ENCODE data around the gene GMCL1. TPM values are rescaled to one million over a fixed set of nuclear protein-coding genes. Genes with fewer than 3 reads are reported as not detected.

The GMCL1 gene
- total and polyA plus RNA-seq, 2 of the 13 experiments (the other 11 are each of a cell fraction or from before 2014, with no cell fraction given): 18.7 to 24.0 TPM

- TF ChIP-seq IRF1 (CRISPR knock-in tag; IDR thresholded peaks at IDR 0.05; ENCODE audit: low read depth): peak; percentile 91
- no peak for TF ChIP-seq ZNF550 (CRISPR knock-in tag; IDR thresholded peaks at IDR 0.05; ENCODE audit: borderline replicate concordance)
- TF ChIP-seq ZNF660 (CRISPR knock-in tag; IDR thresholded peaks at IDR 0.05; ENCODE audit: borderline replicate concordance, low read depth): peak; percentile 33; the same call in 1 of the 2 replicates
- TF ChIP-seq, protein P1, sequence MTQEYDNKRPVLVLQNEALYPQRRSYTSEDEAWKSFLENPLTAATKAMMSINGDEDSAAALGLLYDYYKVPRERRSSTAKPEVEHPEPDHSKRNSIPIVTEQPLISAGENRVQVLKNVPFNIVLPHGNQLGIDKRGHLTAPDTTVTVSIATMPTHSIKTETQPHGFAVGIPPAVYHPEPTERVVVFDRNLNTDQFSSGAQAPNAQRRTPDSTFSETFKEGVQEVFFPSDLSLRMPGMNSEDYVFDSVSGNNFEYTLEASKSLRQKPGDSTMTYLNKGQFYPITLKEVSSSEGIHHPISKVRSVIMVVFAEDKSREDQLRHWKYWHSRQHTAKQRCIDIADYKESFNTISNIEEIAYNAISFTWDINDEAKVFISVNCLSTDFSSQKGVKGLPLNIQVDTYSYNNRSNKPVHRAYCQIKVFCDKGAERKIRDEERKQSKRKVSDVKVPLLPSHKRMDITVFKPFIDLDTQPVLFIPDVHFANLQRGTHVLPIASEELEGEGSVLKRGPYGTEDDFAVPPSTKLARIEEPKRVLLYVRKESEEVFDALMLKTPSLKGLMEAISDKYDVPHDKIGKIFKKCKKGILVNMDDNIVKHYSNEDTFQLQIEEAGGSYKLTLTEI (CRISPR knock-in tag; conservative IDR thresholded peaks at IDR 0.05): no peak; the same call in 1 of the 2 replicates
- peak; percentile 96 for TF ChIP-seq POLR2G (IDR thresholded peaks at IDR 0.05; ENCODE audit: low read depth, low read length)
- no peak for TF ChIP-seq ZNF282 (IDR thresholded peaks at IDR 0.05; ENCODE audit: partially characterized antibody)
- TF ChIP-seq NFIB (CRISPR knock-in tag; IDR thresholded peaks at IDR 0.05; ENCODE audit: borderline replicate concordance): no peak
- peak; percentile 14 for TF ChIP-seq ZEB1 (IDR thresholded peaks at IDR 0.05; ENCODE audit: insufficient replicate concordance, low read depth)
- no peak for TF ChIP-seq ZNF143 (CRISPR knock-in tag; IDR thresholded peaks at IDR 0.05)
- no peak for TF ChIP-seq STAG1 (CRISPR knock-in tag; IDR thresholded peaks at IDR 0.05)
- no peak for TF ChIP-seq SYNCRIP (IDR thresholded peaks at IDR 0.05; ENCODE audit: insufficient read depth, low read depth, low read length)
- peak; percentile 97 to 98 for TF ChIP-seq HMGXB4 (CRISPR knock-in tag; IDR thresholded peaks at IDR 0.05; ENCODE audit: borderline replicate concordance in 1 of 2, low read depth in 1 of 2)
- TF ChIP-seq TBL1XR1 (IDR thresholded peaks at IDR 0.05; ENCODE audit: borderline replicate concordance, low read length, partially characterized antibody): peak; percentile 46
- peak; percentile 97; the same call in 1 of the 2 replicates for TF ChIP-seq ZNF337 (CRISPR knock-in tag; IDR thresholded peaks at IDR 0.05; ENCODE audit: borderline replicate concordance, low read depth)
- peak; percentile 97; the same call in 1 of the 2 replicates for TF ChIP-seq ZNF839 (CRISPR knock-in tag; IDR thresholded peaks at IDR 0.05; ENCODE audit: borderline replicate concordance)
- TF ChIP-seq PCBP1 (IDR thresholded peaks at IDR 0.05; ENCODE audit: borderline replicate concordance, low read depth, low read length): no peak
- no peak for TF ChIP-seq RAD51 (IDR thresholded peaks at IDR 0.05; ENCODE audit: borderline replicate concordance)
- TF ChIP-seq PHF20 (CRISPR knock-in tag; IDR thresholded peaks at IDR 0.05): peak; percentile 92
- TF ChIP-seq ZNF326 (CRISPR knock-in tag; IDR thresholded peaks at IDR 0.05; ENCODE audit: borderline replicate concordance): no peak; the same call in 1 of the 2 replicates
- peak; percentile 98 for TF ChIP-seq ZNF430 (CRISPR knock-in tag; IDR thresholded peaks at IDR 0.05)
- TF ChIP-seq HNRNPUL1 (IDR thresholded peaks at IDR 0.05; ENCODE audit: low read depth, low read length): 0 out of 2 replicates have a peak, but pooled peaks have one; percentile 62
- no peak for TF ChIP-seq RFX1 (IDR thresholded peaks at IDR 0.05)
These were observed at the start of gene GMCL1 (continued) for GRCh38 chr2:69829256-69830044.
